HG02763 (cell line): ENCODE data around the gene PPP2R5C.

Experiments
- ATAC-seq: cut with Tn5 transposase; IDR thresholded peaks from one replicate; pipeline ENCODE4 v1.9.1; 2021; ENCODE audit warnings: mild to moderate bottlenecking, moderate library complexity; ENCODE audit not compliant: unreplicated experiment

Gene PPP2R5C

GRCh38 chr14:101909371-101910096, 148.0 kb downstream of the PPP2R5C start:
- no peak for ATAC-seq

DNA sequence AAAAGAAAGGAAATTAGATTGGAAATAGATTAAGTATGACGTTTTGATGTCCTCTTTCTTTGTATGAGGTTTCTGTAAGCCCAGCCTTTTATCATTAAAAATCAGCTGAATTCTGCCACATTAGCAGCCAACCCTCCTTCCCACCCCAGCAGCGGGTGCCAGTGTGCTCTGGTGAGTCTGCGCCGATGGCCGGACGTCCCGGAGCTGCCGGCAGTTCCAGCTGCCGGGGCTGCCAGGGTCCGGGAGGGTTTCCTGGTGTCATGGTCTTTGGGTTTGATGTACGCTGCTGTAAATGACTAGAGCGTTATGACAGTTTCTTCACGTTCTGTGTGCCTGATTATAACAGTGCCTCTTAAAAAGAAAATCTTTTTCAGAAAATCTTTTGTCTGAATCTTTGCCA, 151.3 kb downstream of the PPP2R5C start:
- ATAC-seq, result no peak

- no peak for ATAC-seq
Measured at GRCh38 chr14:101914083-101914482, 152.6 kb downstream of the PPP2R5C start.

GRCh38 chr14:101915871-101916815, 154.6 kb downstream of the PPP2R5C start:
- ATAC-seq, result no peak

DNA sequence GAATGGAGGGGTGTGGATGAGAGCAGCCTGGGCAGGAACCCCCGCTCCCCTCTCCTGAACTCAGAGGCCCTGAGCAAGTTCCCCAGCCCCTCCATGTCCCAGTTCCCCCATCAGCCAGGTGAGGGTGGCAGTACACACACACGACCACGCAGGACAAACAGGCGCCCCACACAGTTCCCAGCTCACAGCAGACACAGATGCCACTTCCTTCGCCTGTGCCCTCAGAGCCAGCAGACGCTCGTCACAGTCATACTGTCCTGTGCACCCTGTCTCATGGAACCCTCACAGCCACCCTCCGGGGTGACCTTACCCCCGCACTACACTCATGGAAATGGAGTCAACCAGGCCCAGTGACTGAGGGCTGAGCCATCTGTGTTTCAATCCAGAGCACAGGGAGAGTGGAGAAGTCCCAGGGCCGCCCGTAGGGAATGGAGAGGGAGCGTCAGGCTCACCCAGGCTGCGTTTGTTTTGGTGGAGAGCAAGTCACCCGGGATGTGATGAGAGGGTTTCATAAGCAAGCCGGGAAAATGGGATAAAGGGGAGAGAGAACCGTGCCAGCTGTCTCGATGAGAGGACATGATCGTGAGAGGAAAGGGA, 155.4 kb downstream of the PPP2R5C start:
- no peak for ATAC-seq

- no peak for ATAC-seq
Measured at GRCh38 chr14:101917413-101918017, 156.0 kb downstream of the PPP2R5C start.

DNA sequence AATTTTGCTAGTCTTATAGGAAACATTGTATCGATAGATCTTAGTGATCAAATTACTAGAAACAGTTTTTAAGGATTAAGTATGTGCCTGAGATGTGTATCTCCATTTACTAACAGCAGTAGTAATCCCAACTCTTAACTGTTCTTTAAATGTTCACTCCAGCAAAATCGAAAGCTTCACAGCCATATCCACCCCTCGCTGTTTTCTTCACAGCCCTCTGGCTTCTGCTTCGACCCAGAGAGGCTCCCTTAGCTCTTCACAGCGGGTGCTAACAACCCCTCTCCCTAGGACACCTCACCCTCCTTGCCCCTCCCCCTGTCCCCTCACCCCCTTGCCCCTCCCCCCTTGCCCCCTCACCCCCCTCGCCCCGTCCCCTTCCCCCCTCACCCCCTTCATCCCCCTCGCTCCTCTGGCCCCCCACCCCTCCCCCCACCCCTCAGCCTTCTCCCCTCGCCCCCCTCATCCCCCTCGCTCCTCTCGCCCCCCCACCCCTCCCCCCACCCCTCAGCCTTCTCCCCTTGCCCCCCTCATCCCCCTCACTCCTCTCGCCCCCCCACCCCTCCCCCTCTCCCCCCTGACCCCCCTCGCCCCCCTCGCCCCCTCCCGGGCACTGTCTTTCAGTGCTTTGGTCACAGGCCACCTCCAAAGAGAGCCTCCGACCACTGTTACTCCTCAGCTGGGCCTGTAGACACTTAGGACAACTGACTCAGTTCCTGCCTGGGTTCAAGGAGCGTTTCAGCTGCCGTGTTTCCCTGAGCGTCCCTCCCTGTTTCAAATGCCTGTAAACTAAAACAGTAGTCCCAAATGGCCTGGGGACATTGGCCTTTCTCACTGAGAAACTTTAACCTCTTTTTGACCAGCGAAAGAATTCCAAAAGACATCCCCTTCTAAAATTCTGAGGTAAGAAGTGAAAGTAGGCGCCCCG, 156.8 kb downstream of the PPP2R5C start:
- no peak for ATAC-seq

DNA sequence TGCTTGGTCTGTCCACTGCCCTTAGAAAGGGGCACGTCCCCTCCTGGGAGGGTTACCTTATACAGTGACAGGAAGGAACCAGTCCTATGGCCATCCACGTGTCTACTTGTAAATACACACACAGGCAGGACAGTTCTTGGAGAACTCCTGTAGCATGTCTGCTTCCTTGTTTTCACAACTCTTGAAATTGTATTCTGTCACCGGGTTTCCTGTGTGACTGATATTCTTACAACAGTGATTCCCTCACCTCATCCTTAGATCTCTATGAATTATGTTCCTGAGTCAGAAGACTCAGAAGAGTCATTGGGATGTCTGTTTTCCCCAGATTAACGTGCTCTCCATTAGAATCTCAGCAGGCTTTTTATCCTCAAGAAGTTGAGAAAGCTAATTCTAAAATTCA, 158.8 kb downstream of the PPP2R5C start:
- ATAC-seq, result no peak

GRCh38 chr14:101922866-101923265, 161.4 kb downstream of the PPP2R5C start:
- ATAC-seq, result no peak

- no peak for ATAC-seq
Measured at GRCh38 chr14:101925152-101925551, 163.6 kb downstream of the PPP2R5C start.

DNA sequence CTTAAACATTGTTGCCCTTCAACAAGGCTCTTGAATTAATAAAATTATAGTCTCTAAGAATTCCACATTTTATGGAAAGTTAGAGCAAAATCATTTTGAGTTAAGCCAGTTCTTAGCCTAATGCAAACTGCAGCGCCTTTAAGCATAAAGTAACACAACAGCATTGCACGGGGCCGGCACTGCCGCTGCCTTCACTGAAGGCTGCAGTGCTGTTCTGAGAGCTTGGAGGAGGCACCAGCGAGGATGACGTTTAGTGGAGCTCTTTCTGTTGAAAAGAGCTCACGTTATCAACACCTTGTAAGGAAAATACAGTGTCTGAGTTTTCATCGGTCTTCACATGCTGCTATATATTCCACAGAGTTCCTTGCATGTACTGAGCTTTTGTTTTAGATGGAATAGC, 164.6 kb downstream of the PPP2R5C start:
- no peak for ATAC-seq

DNA sequence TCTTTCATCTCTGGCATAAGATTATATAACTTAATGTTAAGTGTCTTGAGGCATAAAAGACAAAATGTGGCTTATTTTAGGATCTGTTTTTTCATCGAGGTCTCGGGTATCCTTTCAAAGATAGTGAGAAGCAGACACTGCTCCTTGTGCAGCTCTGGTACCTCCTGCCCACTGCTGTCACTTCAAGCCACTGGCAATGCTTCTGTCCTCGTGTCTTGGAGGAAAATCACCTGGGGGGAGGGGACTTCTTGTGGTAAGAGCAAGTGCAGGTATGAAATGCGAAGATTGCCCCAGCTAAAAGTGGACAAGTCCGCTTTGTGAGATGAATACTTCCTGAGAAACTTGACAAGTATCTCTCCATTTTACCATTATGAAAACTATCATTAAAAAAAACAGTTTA, 165.1 kb downstream of the PPP2R5C start:
- ATAC-seq, result no peak

DNA sequence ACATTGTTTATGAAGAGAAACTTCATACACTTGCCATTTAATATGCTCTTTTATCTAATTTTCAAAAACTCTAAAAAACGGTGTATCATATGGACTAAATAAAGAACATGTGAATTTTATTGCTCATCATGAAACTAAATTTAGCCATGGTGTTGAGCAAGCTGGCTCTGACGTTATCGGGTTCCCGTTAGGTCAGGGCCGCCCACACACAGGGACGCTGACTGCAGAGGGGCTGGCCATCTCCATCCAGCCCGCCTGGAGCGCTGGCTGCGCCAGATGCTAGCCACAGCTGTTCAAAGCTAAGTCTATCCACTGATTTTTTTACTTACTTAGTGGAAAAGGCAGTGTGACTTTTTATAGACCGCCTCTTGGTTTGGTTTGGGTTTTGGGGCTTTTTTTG, 166.3 kb downstream of the PPP2R5C start:
- ATAC-seq, result no peak

DNA sequence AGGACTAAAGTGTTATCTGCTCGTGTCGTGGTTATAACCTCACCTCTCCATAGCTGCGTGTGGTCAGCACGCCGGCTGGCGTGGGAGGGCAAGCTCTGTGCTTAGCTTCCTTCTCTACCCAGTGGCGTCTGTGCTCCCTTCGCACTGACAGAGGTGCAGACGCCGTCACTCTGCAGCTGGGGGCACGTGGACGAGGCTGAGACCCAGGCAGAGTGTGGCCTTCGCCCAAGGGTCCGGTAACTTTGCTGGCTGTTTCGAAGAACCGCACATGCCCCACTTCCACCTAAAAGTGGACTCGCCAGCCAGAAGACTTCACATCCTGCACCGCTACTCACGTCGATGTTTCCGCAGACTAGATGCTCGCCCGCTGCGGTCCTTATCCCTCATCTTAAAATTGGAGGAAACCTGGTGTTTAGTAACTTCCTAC, 166.9 kb downstream of the PPP2R5C start:
- no peak for ATAC-seq

DNA sequence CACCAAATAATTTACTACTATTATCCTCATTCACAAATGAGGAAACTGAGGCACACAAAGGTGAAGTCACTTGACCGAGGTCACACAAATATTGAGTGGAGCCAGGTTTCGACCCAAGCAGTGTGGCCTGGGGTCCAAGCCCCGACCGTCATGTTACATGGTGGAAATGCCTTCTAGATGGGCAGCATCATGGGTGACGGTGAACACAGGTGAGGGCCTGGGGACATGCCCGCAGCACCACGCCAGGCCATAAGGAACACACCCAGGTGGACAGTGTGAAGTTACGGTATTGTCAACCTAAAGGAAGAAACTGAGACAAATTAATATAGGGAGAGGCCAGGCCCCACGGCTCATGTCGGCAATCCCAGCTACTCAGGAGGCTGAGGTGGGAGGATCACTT, 167.6 kb downstream of the PPP2R5C start:
- no peak for ATAC-seq

DNA sequence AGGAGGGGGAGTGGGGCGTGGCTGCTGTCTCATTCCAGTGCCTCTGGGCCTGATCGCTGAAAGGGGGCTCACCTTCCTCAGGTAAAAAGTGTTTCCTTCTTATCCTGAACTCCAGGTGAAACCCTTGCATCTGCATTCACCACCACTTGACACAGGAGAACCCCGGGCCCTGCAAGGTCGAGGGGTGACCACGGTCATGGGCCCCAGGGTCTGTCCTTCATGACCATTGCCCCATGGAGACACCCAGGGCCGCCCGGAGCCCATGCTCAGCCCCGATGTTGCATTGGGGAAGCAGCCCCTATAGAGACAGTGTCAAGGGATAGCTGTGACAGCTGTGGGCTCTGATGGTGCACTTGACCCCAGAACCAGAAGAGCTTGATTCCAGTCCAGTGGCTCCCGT, 168.4 kb downstream of the PPP2R5C start:
- ATAC-seq, result no peak

- no peak for ATAC-seq
Measured at GRCh38 chr14:101932673-101933072, 171.2 kb downstream of the PPP2R5C start.

GRCh38 chr14:101933209-101933608, 171.7 kb downstream of the PPP2R5C start:
- ATAC-seq, result no peak

DNA sequence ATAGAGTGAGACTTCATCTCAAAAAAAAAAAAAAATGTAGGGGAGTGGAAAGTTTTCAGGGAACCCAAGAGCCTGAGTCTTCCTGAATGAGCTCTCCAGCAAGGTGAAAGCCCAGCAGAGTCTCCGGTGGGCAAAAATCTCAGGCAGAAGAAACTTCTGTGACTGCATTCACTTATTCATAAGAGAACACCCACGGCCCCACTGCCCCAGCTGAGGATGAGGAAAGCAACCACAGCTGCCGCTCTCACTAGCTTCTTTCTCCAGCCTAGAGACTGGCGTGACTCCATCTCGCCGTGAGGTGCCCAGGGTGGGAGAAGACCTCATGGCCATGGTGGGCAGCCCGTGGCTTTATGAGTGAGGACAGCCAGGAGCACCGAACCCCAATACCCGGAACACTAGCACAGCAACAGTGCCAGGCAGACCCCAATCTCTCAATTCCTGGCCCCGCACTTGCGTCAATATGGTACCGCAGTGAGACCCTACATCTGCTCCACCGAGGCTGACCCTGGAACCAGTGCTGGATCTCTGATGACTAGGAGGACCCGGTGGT, 173.2 kb downstream of the PPP2R5C start:
- ATAC-seq, result no peak
